ENCODE measurements around the gene MRPL34.

MRPL34 gene

DNA sequence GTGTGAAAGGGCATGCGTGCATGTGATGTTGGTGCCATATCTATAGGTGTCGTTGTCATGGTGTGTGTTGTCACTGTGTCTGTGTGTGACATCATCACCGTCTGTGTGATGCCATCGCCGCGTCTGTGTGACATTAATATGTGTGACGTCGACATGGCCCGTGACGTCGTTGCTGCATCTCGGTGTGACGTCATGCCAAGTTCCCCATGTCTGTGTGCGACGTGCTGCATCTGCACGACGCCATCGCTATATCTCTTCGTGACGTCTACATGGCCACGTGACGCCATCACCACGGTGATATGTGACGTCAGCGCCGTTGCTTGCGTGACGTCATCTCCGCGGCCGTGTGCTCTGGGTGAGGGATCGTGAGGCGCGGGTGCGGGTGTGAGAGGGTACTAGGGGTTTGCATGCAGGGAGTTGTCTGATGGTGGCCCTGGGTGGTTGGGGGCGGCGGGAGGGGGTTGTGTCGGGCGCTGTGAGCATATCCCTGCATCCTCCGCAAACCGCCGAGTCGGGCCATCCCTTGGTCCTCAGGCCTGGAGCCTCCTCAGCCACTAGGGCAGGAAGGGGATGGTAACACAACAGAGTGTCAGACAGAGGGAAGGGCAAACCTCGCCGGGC lies 46.3 kb downstream of the MRPL34 start:
- TF ChIP-seq, protein P1, sequence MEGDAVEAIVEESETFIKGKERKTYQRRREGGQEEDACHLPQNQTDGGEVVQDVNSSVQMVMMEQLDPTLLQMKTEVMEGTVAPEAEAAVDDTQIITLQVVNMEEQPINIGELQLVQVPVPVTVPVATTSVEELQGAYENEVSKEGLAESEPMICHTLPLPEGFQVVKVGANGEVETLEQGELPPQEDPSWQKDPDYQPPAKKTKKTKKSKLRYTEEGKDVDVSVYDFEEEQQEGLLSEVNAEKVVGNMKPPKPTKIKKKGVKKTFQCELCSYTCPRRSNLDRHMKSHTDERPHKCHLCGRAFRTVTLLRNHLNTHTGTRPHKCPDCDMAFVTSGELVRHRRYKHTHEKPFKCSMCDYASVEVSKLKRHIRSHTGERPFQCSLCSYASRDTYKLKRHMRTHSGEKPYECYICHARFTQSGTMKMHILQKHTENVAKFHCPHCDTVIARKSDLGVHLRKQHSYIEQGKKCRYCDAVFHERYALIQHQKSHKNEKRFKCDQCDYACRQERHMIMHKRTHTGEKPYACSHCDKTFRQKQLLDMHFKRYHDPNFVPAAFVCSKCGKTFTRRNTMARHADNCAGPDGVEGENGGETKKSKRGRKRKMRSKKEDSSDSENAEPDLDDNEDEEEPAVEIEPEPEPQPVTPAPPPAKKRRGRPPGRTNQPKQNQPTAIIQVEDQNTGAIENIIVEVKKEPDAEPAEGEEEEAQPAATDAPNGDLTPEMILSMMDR (conservative IDR thresholded peaks at IDR 0.05; ENCODE audit: low read length): no peak
- no peak for DNase-seq (ENCODE audit: low read depth)

DNA sequence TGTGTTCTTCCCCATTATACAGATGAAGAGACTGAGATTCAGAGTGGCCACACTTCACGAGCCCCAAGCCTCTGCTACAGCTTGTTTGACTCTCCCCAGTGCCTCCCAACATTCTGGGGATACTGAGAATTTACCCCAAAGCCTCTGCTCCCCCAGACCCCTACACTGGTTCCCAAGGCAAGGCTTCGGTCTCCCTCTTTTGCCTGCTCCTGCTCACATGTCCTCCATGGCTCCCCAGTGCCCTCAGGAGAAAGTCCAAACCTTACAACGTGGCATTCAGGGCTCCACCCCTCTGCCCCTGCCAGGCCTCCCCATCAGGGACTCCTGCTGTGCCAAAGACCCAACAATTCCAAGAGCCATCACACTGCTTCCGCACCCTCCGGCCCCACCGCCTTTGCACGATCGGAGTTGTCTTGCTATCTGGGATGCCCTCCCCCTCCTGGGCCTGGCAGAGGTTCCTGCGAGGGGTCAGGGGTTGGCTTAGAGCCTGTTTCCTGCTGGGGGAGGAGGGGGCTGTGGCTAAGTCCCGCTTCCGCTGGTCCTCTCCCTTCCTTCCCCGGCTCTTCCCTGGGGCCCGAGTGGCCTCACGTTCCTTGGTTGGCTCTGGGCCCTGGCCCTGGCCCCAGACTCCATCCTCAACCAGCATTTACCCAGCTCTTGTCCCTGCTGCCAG lies 47.1 kb downstream of the MRPL34 start:
- H3K4me3 ChIP-seq (ENCODE audit: low read length): no peak overlapping the region
- TF ChIP-seq, protein P1 (conservative IDR thresholded peaks at IDR 0.05; ENCODE audit: low read length): no peak
- no peak for DNase-seq (ENCODE audit: low read depth)

More for the DNA sequence above, 46.3 kb downstream of the MRPL34 start:
- no peak overlapping the region for H3K4me3 ChIP-seq (ENCODE audit: low read length)

DNA sequence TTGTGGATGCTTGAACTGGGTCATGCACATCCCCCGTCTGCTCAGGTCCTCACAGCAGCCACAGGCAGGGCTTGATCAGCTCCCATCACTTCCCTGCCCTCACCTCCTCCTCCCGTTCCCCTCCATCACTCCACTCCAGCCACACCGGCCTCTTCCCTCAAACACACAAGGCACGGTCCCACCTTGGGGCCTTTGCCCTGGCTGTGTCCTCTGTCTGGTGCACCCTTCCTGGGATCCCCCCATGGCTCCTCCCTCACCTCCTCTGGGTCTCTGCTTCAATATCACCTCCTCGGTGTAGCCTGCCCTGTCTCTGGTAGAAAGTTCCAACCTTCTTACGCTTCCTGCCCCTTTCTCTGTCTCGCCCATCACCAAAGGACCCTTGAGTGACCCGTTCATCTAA lies 47.7 kb downstream of the MRPL34 start:
- TF ChIP-seq, protein P1 (conservative IDR thresholded peaks at IDR 0.05; ENCODE audit: low read length): no peak
- H3K4me3 ChIP-seq (ENCODE audit: low read length): no peak overlapping the region
- DNase-seq (ENCODE audit: low read depth): no peak
